Suprapubic skin (tissue), 4 donors: Measurements from ENCODE around the gene MAML2. TPM values are rescaled to one million over a fixed set of nuclear protein-coding genes. Genes with fewer than 3 reads are reported as not detected.

Source experiments
- DNase-seq, 2 donors: peaks; one replicate each; pipeline ENCODE4 v3.0.0-alpha.2; 2019; ENCODE audit warnings: low spot score in 2 of 2
- H3K27ac ChIP-seq: fragments of 200-600 bp; sonication (generic); one replicate; pipeline ENCODE4 v1.5.1; 2019
- H3K27me3 ChIP-seq: fragments of 200-600 bp; sonication (generic); one replicate; pipeline ENCODE4 v1.5.1; 2019
- H3K36me3 ChIP-seq: fragments of 200-600 bp; sonication (generic); one replicate; pipeline ENCODE4 v1.5.1; 2019
- H3K4me1 ChIP-seq: fragments of 200-600 bp; sonication (generic); one replicate; pipeline ENCODE4 v1.5.1; 2019
- H3K4me3 ChIP-seq: fragments of 200-600 bp; sonication (generic); one replicate; pipeline ENCODE4 v1.5.1; 2019; ENCODE audit warnings: mild to moderate bottlenecking
- H3K9me3 ChIP-seq: fragments of 200-600 bp; sonication (generic); one replicate; pipeline ENCODE4 v1.5.1; 2019
- CTCF ChIP-seq, 2 donors: fragments of 200-600 bp in 1 of 2; fragments of 450-650 bp in 1 of 2; sonication (generic) in 1 of 2; IDR thresholded peaks; one replicate each; pipeline ENCODE4 v1.5.1; 2016 to 2019; ENCODE audit warnings: antibody characterized with exemption in 2 of 2, mild to moderate bottlenecking in 1 of 2, moderate library complexity in 1 of 2
- EP300 ChIP-seq: sonication (generic); formaldehyde crosslinking; IDR thresholded peaks from one replicate; pipeline ENCODE4 v1.6.1; 2017; ENCODE audit warnings: antibody characterized with exemption
- POLR2A ChIP-seq, 2 donors: fragments of 450-650 bp; IDR thresholded peaks; one replicate each; pipeline ENCODE4 v1.6.1; 2017; ENCODE audit warnings: antibody characterized with exemption in 2 of 2, mild to moderate bottlenecking in 2 of 2, moderate library complexity in 2 of 2
- POLR2AphosphoS5 ChIP-seq, 3 donors: sonication (generic); formaldehyde crosslinking; IDR thresholded peaks; one replicate each; pipeline ENCODE4 v1.6.1; 2017; ENCODE audit warnings: antibody characterized with exemption in 3 of 3
- WGBS: methylation state at CpG from one replicate; pipeline ENCODE4 v1.1.5; 2018; 5-methylcytosine and 5-hydroxymethylcytosine counted together
- total RNA-seq, 4 donors: library from RNA; depleted of rRNA; stranded (reverse); fragments of >200 nt; gene quantifications; one replicate each; pipeline ENCODE4 v1.1.0, GENCODE V29; 2016

The MAML2 gene
- total RNA-seq, 4 donors from 2014 or later, result 24.9 to 44.4 (median 30.9) TPM

GRCh38 chr11:96388891-96389719 is 46.1 kb upstream of the MAML2 start:
- no peaks in the 10 kb centered on the region for H3K27me3 ChIP-seq
- H3K36me3 ChIP-seq, result no peaks in the 10 kb centered on the region
- TF ChIP-seq POLR2A (IDR thresholded peaks at IDR 0.05) (no peak), CTCF (IDR thresholded peaks at IDR 0.05) (no peak), POLR2AphosphoS5 (IDR thresholded peaks at IDR 0.05) (no peak), EP300 (no peak)
- WGBS, result 0% methylated on average over 20 of the region's 30 CpGs
- H3K27ac ChIP-seq, result peak overlapping the region; percentile 93
- peaks cover 22% of the 10 kb centered on the region for H3K4me1 ChIP-seq
- H3K4me3 ChIP-seq, result peak overlapping the region; percentile 76
- no peaks in the 10 kb centered on the region for H3K9me3 ChIP-seq
- no peak for DNase-seq

DNA sequence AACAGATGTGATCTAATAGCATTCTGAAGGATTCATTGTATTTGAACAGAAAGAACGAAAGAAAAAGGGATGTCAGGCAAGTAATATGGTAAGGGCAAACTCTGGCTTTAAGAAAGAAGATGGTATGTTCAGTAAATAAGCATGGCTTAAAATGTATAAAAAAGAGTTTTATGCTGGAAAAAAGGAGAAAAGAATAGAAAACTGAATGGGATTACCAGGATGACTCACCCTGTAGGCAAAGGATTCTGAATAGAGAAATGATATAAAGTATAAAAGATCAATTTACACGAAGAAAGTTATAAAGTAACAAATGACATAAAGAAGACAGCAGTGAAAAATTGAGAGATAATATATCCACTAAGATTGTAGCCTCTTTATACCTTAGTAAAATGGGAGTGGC is 42.2 kb upstream of the MAML2 start:
- 87% methylated on average over 2 of the region's 2 CpGs for WGBS
- TF ChIP-seq CTCF (IDR thresholded peaks at IDR 0.05) (no peak), POLR2A (IDR thresholded peaks at IDR 0.05) (no peak), EP300 (no peak), POLR2AphosphoS5 (IDR thresholded peaks at IDR 0.05) (no peak)
- peaks cover 10% of the 10 kb centered on the region for H3K36me3 ChIP-seq
- no peak overlapping the region for H3K4me3 ChIP-seq
- no peak for DNase-seq
- no peaks in the 10 kb centered on the region for H3K27me3 ChIP-seq
- H3K4me1 ChIP-seq, result peaks cover 13% of the 10 kb centered on the region
- no peaks in the 10 kb centered on the region for H3K9me3 ChIP-seq
- no peak overlapping the region for H3K27ac ChIP-seq

DNA sequence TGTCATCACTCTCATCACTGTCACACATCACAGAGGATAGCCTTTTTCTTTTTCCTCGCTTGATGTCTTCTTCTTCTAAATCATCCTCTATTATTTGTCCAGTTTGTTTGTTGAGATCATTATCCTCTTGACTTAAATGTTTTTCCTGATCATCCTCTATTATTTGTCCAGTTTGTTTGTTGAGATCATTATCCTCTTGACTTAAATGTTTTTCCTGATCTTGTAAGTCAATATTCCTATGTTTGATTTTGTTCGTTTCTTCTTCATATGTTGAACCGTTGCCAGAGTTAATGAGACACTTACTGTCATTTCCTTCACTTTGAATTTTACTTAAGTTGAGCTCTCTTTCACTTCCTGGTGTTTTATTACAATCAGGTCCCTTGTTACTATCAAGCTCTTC is 41.2 kb upstream of the MAML2 start:
- DNase-seq, result no peak
- no peak overlapping the region for H3K27ac ChIP-seq
- no peaks in the 10 kb centered on the region for H3K9me3 ChIP-seq
- WGBS, result 82% methylated on average over 3 of the region's 3 CpGs
- H3K4me3 ChIP-seq, result no peak overlapping the region
- no peak for TF ChIP-seq POLR2A (IDR thresholded peaks at IDR 0.05)
- TF ChIP-seq CTCF (IDR thresholded peaks at IDR 0.05), result no peak
- no peak for TF ChIP-seq POLR2AphosphoS5 (IDR thresholded peaks at IDR 0.05)
- TF ChIP-seq EP300, result no peak
- H3K36me3 ChIP-seq, result peaks cover 10% of the 10 kb centered on the region
- H3K4me1 ChIP-seq, result peaks cover 13% of the 10 kb centered on the region
- H3K27me3 ChIP-seq, result no peaks in the 10 kb centered on the region

DNA sequence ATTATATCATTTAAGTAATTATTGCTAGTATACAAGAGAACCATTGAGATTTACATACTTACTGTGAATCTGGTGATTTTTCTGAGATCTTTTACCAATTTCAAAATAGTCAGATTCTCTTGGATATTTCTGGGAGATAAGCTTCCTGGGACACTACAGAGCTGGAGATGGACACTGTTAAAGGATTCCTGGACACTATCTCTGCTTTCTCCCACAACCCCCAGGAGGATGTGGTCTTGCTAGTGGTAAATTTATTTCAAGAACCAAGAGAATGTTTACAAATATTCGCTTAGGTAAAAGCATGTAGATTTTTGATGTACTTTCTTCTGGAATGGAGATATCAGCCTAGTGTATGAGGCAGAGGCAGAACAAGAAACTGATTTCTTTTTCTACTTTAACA is 33.8 kb upstream of the MAML2 start:
- H3K4me3 ChIP-seq, result no peak overlapping the region
- H3K27ac ChIP-seq, result no peak overlapping the region
- peaks cover 6% of the 10 kb centered on the region for H3K36me3 ChIP-seq
- DNase-seq, result no peak
- 92% methylated on average over 1 of the region's 1 CpG for WGBS
- H3K4me1 ChIP-seq, result no peaks in the 10 kb centered on the region
- H3K27me3 ChIP-seq, result no peaks in the 10 kb centered on the region
- no peaks in the 10 kb centered on the region for H3K9me3 ChIP-seq
- TF ChIP-seq CTCF (IDR thresholded peaks at IDR 0.05), result no peak
- TF ChIP-seq EP300, result no peak
- no peak for TF ChIP-seq POLR2A (IDR thresholded peaks at IDR 0.05)
- TF ChIP-seq POLR2AphosphoS5 (IDR thresholded peaks at IDR 0.05), result no peak

DNA sequence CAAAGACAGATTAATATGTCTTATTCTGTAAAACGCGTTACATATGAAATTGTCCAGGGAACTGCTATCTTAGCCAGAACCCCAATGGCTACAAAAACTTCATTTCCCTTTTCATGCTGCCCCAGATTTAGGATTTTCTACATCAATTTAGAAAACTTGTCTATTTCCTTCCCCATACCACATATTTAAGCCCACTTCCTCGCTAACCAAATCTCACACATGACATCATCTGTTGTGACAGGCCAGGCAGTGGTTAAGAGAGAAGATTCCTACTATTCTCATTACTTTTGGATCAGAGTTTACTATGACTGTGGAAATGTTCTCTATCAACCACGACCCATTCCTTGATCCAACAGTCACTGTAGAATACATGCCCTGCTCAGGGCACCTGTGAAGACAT is 30.8 kb upstream of the MAML2 start:
- no peak for DNase-seq
- H3K27me3 ChIP-seq, result no peaks in the 10 kb centered on the region
- 97% methylated on average over 4 of the region's 4 CpGs for WGBS
- no peak overlapping the region for H3K4me3 ChIP-seq
- no peaks in the 10 kb centered on the region for H3K9me3 ChIP-seq
- no peak overlapping the region for H3K27ac ChIP-seq
- H3K36me3 ChIP-seq, result peaks cover 22% of the 10 kb centered on the region
- no peaks in the 10 kb centered on the region for H3K4me1 ChIP-seq
- TF ChIP-seq POLR2A (IDR thresholded peaks at IDR 0.05) (no peak), EP300 (no peak), CTCF (IDR thresholded peaks at IDR 0.05) (no peak), POLR2AphosphoS5 (IDR thresholded peaks at IDR 0.05) (no peak)
